K562 (cell line): ENCODE results near the gene HOXB4. TPM values are rescaled to one million over a fixed set of nuclear protein-coding genes. Genes with fewer than 3 reads are reported as not detected.

Source experiments
- ATAC-seq: fragments of 200-7000 bp; cut with Tn5 transposase; 3 replicates; pipeline ENCODE4 v1.9.1; 2020; ENCODE audit warnings: moderate library complexity
- BruUV-seq: library from RNA; stranded (reverse); fragments of 400-500 nt; replicated peaks from 2 replicates; lab custom pipeline; 2021; lab: Mats Ljungman, UMichigan
- CTCF ChIA-PET: fragments of 300-600 bp; formaldehyde crosslinking; extraction: SDS; loops from one replicate; lab custom pipeline; 2021; ENCODE audit warnings: low intra/inter-chr PET ratio; lab: Yijun Ruan, JAX
- POLR2A ChIA-PET: fragments of 300-600, 350-650 bp; sonication (Branson Sonifier 250); formaldehyde crosslinking; extraction: SDS; loops from one replicate; lab custom pipeline; 2021; ENCODE audit warnings: antibody characterized with exemption, inconsistent platforms; lab: Yijun Ruan, JAX
- DNase-seq, 4 experiments: peaks; one replicate each; pipeline versions ENCODE4 v3.0.0 to v3.0.0-alpha.2; 2011 to 2018; ENCODE audit warnings: low spot score in 3 of 4, mixed read lengths in 3 of 4; ENCODE audit errors: extremely low read depth in 1 of 4
- FAIRE-seq: peaks from 2 replicates; lab custom pipeline; 2011; peaks lifted over from hg19 to GRCh38; lab: Jason Lieb, UNC
- H2AFZ ChIP-seq: 2 replicates; pipeline ENCODE4 v1.6.0; 2011; ENCODE audit warnings: low read depth, low read length, control low read depth, inconsistent platforms
- H3K27ac ChIP-seq: fragments of 200-600 bp; 3 replicates; pipeline ENCODE4 v1.8.0; 2011; ENCODE audit warnings: low read depth, mild to moderate bottlenecking, control low read depth, inconsistent platforms, low read length, moderate library complexity, mixed read lengths; ENCODE audit errors: extremely low read depth
- H3K27me3 ChIP-seq, 2 experiments: fragments of 300-600 bp in 1 of 2; 2 replicates in 1 of 2; 3 replicates in 1 of 2; pipeline versions ENCODE4 v1.6.0 to v1.8.0; 2011; ENCODE audit warnings: inconsistent platforms in 2 of 2, low read length in 2 of 2, mild to moderate bottlenecking in 1 of 2, mixed read lengths in 1 of 2, moderate library complexity in 1 of 2; ENCODE audit not compliant: control insufficient read depth in 2 of 2, insufficient read depth in 2 of 2
- H3K36me3 ChIP-seq: fragments of 300-600 bp; 3 replicates; pipeline ENCODE4 v1.8.0; 2011; ENCODE audit warnings: mild to moderate bottlenecking, low read length, inconsistent platforms; ENCODE audit not compliant: control insufficient read depth, insufficient read depth
- H3K4me1 ChIP-seq, 2 experiments: fragments of 200-600 bp in 1 of 2; replicated peaks in 1 of 2; 2 replicates in 1 of 2; 3 replicates in 1 of 2; pipeline versions ENCODE4 v1.5.1 to v1.8.0; 2011; ENCODE audit warnings: inconsistent platforms in 2 of 2, low read length in 2 of 2, mild to moderate bottlenecking in 1 of 2, mixed read lengths in 1 of 2, moderate library complexity in 1 of 2; ENCODE audit not compliant: control insufficient read depth in 2 of 2, insufficient read depth in 2 of 2
- H3K4me2 ChIP-seq: 2 replicates; pipeline ENCODE4 v1.6.1; 2011; ENCODE audit warnings: low read length, control low read depth, inconsistent platforms, mixed read lengths; ENCODE audit not compliant: insufficient read depth
- H3K4me3 ChIP-seq: fragments of 200-600 bp; sonication (generic), shearing (Covaris generic); 2 replicates; pipeline ENCODE4 v1.5.1; 2016; ENCODE audit warnings: control low read depth, inconsistent platforms
- H3K79me2 ChIP-seq: fragments of 200-600 bp; 3 replicates; pipeline ENCODE4 v1.8.0; 2011; ENCODE audit warnings: low read length, inconsistent platforms; ENCODE audit not compliant: control insufficient read depth, insufficient read depth
- H3K9ac ChIP-seq, 2 experiments: 2 replicates each; pipeline versions ENCODE4 v1.6.0 to v1.6.1; 2011; ENCODE audit warnings: low read depth in 2 of 2, low read length in 2 of 2, control low read depth in 1 of 2, inconsistent platforms in 1 of 2, mild to moderate bottlenecking in 1 of 2, mixed read lengths in 1 of 2; ENCODE audit not compliant: insufficient read depth in 1 of 2
- H3K9me1 ChIP-seq: one replicate; pipeline ENCODE4 v1.6.0; 2011; ENCODE audit warnings: inconsistent platforms, mild to moderate bottlenecking, low read length, moderate library complexity; ENCODE audit not compliant: control insufficient read depth, insufficient read depth
- H3K9me3 ChIP-seq: replicated peaks from 2 replicates; pipeline ENCODE4 v1.5.1; 2011; ENCODE audit warnings: low read depth, low read length, inconsistent platforms; ENCODE audit not compliant: control insufficient read depth, insufficient read depth
- H4K20me1 ChIP-seq: replicated peaks from 2 replicates; pipeline ENCODE4 v1.6.1; 2011; ENCODE audit warnings: low read length, inconsistent platforms, mixed read lengths; ENCODE audit not compliant: control insufficient read depth, insufficient read depth
- BCL6 ChIP-seq: fragments of 250-450 bp; sonication (Bioruptor Pico); IDR thresholded peaks from 2 replicates; pipeline ENCODE4 v1.4.0; 2020
- GATAD2A ChIP-seq: fragments of 450-650 bp; IDR thresholded peaks from 2 replicates; pipeline ENCODE4 v1.6.1; 2017
- NFYB ChIP-seq: IDR thresholded peaks from 2 replicates; pipeline ENCODE4 v1.6.1; 2011; ENCODE audit warnings: mild to moderate bottlenecking, moderate library complexity; ENCODE audit not compliant: insufficient read length; ENCODE audit errors: extremely low read depth
- SLC30A9 ChIP-seq: fragments of 250-450 bp; sonication (Bioruptor Pico); IDR thresholded peaks from 2 replicates; pipeline ENCODE4 v1.8.0; 2022; ENCODE audit warnings: mild to moderate bottlenecking, moderate library complexity
- SMAD1 ChIP-seq: fragments of 150-350 bp; IDR thresholded peaks from 2 replicates; pipeline ENCODE4 v1.6.1; 2014; ENCODE audit warnings: low read length, low read depth; ENCODE audit not compliant: partially characterized antibody
- TCF7 ChIP-seq: sonication (generic); IDR thresholded peaks from 2 replicates; pipeline ENCODE4 v1.6.1; 2016; ENCODE audit warnings: antibody characterized with exemption, borderline replicate concordance
- TSC22D4 ChIP-seq: fragments of 450-650 bp; IDR thresholded peaks from 2 replicates; pipeline ENCODE4 v1.6.1; 2016; ENCODE audit warnings: missing genetic modification characterization, missing biosample characterization, control low read depth
- ZNF253 ChIP-seq: fragments of 250-450 bp; sonication (Bioruptor Pico); conservative IDR thresholded peaks from 2 replicates; pipeline ENCODE4 v1.6.1; 2021; ENCODE audit warnings: mild to moderate bottlenecking
- ZNF3 ChIP-seq: fragments of 250-450 bp; sonication (Bioruptor Pico); IDR thresholded peaks from 2 replicates; pipeline ENCODE4 v1.5.0; 2021; ENCODE audit warnings: mild to moderate bottlenecking, moderate library complexity
- ZNF507 ChIP-seq: conservative IDR thresholded peaks from 2 replicates; pipeline ENCODE4 v1.6.1; 2017; ENCODE audit warnings: missing genetic modification characterization, missing compliant biosample characterization
- ZNF75A ChIP-seq: fragments of 450-650 bp; formaldehyde crosslinking; IDR thresholded peaks from 2 replicates; pipeline ENCODE4 v1.4.0; 2020; ENCODE audit warnings: mild to moderate bottlenecking
- WGBS: fragments of 100-300 bp; shearing (Covaris generic); methylation state at CpG from one replicate; pipeline ENCODE4 v1.1.6; 2016; ENCODE audit warnings: low coverage, mixed read lengths; ENCODE audit not compliant: insufficient coverage; ENCODE audit errors: missing lambda C conversion rate; 5-methylcytosine and 5-hydroxymethylcytosine counted together
- in situ Hi-C: fragments of 300-500 bp; cut with MboI; formaldehyde crosslinking; loops from 4 replicates; pipeline ENCODE4 v1.15.0; 2018; ENCODE audit warnings: inconsistent platforms, mixed read lengths
- intact Hi-C: fragments of 100-400 bp; cut with micrococcal nuclease; formaldehyde crosslinking; loops from 2 replicates; pipeline ENCODE4 v1.14.2; 2022
- polyA plus RNA-seq, 8 experiments: library from polyadenylated mRNA; depleted of rRNA in 4 of 8; stranded (reverse) in 5 of 8; unstranded in 3 of 8; fragments of >200 nt; fragmentation: Nextera tagmentation in 2 of 8; fragmentation: Illumina TruSeq in 1 of 8; extraction: Ambion mirVana in 2 of 8; extraction: Trizol in 1 of 8; gene quantifications; 2 replicates each; pipeline versions ENCODE4 v1.2.1 to v1.2.3, GENCODE V29; 2011 to 2014; ENCODE audit warnings: inconsistent platforms in 1 of 8, missing spikeins in 1 of 8
- total RNA-seq, 7 experiments: library from RNA; depleted of rRNA in 6 of 7; stranded (reverse); fragments of >200 nt in 6 of 7; fragmentation: Illumina TruSeq in 2 of 7; extraction: Trizol in 2 of 7; gene quantifications; 2 replicates each; pipeline versions ENCODE4 v1.2.1 to v1.2.3, GENCODE V29; 2011 to 2021; ENCODE audit warnings: low replicate concordance in 1 of 7
- TF ChIP-seq, protein P1 (sequence below): IDR thresholded peaks from 2 replicates; pipeline ENCODE4 v1.6.1; 2011; ENCODE audit warnings: borderline replicate concordance, low read depth, mild to moderate bottlenecking, moderate library complexity, low read length; ENCODE audit not compliant: insufficient read depth, poor library complexity, severe bottlenecking
- TF ChIP-seq, protein P2 (sequence below), 2 experiments: fragments of 450-650 bp; IDR thresholded peaks; 2 replicates each; pipeline ENCODE4 v1.6.1; 2016
- TF ChIP-seq, protein P3 (sequence below): fragments of 250-450 bp; sonication (Bioruptor Pico); IDR thresholded peaks from 2 replicates; pipeline ENCODE4 v1.8.0; 2022; ENCODE audit warnings: inconsistent platforms
- TF ChIP-seq, protein P4 (sequence below): fragments of 450-650 bp; formaldehyde crosslinking; IDR thresholded peaks from 2 replicates; pipeline ENCODE4 v1.4.0; 2020; ENCODE audit warnings: mild to moderate bottlenecking, moderate library complexity

HOXB4 gene
- total and polyA plus RNA-seq, 9 of the 15 experiments (the other 6 are each of a cell fraction or from before 2014, with no cell fraction given) = 1.6 to 34.9 (median 14.9) TPM

DNA sequence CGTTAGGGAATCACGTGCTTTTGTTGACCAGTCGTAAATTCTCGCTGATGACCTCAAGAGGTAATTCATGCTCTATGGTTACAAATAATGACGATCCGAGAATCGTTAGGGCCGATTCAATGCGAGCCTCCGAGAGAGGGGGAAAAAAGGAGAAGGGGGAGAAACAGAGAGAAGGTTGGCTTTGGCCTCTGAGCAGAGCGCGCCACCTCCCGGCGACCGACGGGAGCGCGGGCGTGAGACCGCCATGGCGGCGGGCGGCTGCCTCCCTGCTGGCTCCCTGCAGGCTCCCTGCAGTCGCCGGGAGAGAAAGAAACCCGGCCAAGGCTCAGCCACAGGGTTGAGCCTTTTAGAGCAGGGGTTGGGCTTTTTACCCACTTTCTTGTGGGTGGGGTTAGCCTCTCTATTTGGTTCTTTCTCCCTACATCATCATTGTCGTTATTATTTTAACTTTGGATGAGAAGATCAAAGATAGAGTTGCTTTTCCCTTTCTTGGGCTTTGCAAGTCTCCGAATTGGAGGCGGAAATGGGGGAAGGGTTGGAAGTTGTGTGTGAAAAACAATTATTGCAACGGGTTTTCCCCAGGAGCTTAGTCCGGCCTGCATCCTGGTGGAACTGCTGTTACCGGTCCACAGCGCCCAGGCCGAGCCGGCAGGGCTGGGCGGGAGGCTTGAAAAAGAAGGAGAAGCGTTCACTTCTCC, 15.8 kb upstream of the HOXB4 start:
- POLR2A ChIA-PET = interaction anchor here (0.5 to 3.7 kb wide), 5 partner anchors 8 to 30 kb away, joined by 4 to 12 read pairs (median 4); no protein-coding TSS in a partner anchor
- intact Hi-C loops = no loop called here
- DNase-seq = peak; percentile 84 to 87 (median 86)
- BruUV-seq = no TSS peak
- Histone ChIP-seq H3K4me3 (no peak overlapping the region), H3K27ac (no peak overlapping the region), H3K9me1 (no peaks in the 10 kb centered on the region), H4K20me1 (no peaks in the 10 kb centered on the region), H2AFZ (peak overlapping the region; percentile 85), H3K4me2 (peak overlapping the region; percentile 29), H3K9me3 (no peaks in the 10 kb centered on the region), H3K9ac (no peak overlapping the region), H3K36me3 (no peaks in the 10 kb centered on the region; the same call in 2 of the 3 replicates), H3K27me3 (no peaks in the 10 kb centered on the region), H3K79me2 (peaks cover 5% of the 10 kb centered on the region; the same call in 1 of the 3 replicates), H3K4me1 (peaks cover 14 to 46% of the 10 kb centered on the region in 2 experiments; a peak in 4 of 5 replicates)
- in situ Hi-C loops = loop anchor here (5.0 kb wide), 1 partner anchor 257 kb away; no protein-coding TSS in a partner anchor
- peak; percentile 92 for ATAC-seq
- 34% methylated on average over 28 of the region's 37 CpGs for WGBS
- FAIRE-seq = peak; percentile 89
- CTCF ChIA-PET = interaction anchor here (0.6 to 2.8 kb wide), 13 partner anchors 25 to 379 kb away, joined by 3 to 19 read pairs (median 4); no protein-coding TSS in a partner anchor
- TF ChIP-seq, protein P1, sequence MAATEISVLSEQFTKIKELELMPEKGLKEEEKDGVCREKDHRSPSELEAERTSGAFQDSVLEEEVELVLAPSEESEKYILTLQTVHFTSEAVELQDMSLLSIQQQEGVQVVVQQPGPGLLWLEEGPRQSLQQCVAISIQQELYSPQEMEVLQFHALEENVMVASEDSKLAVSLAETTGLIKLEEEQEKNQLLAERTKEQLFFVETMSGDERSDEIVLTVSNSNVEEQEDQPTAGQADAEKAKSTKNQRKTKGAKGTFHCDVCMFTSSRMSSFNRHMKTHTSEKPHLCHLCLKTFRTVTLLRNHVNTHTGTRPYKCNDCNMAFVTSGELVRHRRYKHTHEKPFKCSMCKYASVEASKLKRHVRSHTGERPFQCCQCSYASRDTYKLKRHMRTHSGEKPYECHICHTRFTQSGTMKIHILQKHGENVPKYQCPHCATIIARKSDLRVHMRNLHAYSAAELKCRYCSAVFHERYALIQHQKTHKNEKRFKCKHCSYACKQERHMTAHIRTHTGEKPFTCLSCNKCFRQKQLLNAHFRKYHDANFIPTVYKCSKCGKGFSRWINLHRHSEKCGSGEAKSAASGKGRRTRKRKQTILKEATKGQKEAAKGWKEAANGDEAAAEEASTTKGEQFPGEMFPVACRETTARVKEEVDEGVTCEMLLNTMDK = peak; percentile 18
- TF ChIP-seq, protein P2, sequence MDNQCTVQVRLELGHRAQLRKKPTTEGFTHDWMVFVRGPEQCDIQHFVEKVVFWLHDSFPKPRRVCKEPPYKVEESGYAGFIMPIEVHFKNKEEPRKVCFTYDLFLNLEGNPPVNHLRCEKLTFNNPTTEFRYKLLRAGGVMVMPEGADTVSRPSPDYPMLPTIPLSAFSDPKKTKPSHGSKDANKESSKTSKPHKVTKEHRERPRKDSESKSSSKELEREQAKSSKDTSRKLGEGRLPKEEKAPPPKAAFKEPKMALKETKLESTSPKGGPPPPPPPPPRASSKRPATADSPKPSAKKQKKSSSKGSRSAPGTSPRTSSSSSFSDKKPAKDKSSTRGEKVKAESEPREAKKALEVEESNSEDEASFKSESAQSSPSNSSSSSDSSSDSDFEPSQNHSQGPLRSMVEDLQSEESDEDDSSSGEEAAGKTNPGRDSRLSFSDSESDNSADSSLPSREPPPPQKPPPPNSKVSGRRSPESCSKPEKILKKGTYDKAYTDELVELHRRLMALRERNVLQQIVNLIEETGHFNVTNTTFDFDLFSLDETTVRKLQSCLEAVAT (IDR thresholded peaks at IDR 0.05) = no peak
- no peak for TF ChIP-seq BCL6
- 0 out of 2 replicates have a peak, but pooled peaks have one; percentile 24 for TF ChIP-seq TCF7
- TF ChIP-seq GATAD2A = no peak
- no peak for TF ChIP-seq SMAD1
- TF ChIP-seq ZNF507 (tag) = no peak
- TF ChIP-seq, protein P3, sequence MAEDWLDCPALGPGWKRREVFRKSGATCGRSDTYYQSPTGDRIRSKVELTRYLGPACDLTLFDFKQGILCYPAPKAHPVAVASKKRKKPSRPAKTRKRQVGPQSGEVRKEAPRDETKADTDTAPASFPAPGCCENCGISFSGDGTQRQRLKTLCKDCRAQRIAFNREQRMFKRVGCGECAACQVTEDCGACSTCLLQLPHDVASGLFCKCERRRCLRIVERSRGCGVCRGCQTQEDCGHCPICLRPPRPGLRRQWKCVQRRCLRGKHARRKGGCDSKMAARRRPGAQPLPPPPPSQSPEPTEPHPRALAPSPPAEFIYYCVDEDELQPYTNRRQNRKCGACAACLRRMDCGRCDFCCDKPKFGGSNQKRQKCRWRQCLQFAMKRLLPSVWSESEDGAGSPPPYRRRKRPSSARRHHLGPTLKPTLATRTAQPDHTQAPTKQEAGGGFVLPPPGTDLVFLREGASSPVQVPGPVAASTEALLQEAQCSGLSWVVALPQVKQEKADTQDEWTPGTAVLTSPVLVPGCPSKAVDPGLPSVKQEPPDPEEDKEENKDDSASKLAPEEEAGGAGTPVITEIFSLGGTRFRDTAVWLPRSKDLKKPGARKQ (CRISPR knock-in tag) = no peak
- no peak for TF ChIP-seq ZNF3 (CRISPR knock-in tag)
- no peak for TF ChIP-seq ZNF253 (CRISPR knock-in tag)
- TF ChIP-seq TSC22D4 = no peak
- no peak for TF ChIP-seq ZNF75A (CRISPR knock-in tag)
- no peak for TF ChIP-seq NFYB
- TF ChIP-seq, protein P4, sequence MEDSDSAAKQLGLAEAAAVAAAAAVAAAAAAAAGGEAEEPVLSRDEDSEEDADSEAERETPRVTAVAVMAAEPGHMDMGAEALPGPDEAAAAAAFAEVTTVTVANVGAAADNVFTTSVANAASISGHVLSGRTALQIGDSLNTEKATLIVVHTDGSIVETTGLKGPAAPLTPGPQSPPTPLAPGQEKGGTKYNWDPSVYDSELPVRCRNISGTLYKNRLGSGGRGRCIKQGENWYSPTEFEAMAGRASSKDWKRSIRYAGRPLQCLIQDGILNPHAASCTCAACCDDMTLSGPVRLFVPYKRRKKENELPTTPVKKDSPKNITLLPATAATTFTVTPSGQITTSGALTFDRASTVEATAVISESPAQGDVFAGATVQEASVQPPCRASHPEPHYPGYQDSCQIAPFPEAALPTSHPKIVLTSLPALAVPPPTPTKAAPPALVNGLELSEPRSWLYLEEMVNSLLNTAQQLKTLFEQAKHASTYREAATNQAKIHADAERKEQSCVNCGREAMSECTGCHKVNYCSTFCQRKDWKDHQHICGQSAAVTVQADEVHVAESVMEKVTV (CRISPR knock-in tag) = peak; percentile 59; the same call in 1 of the 2 replicates
- no peak for TF ChIP-seq SLC30A9 (CRISPR knock-in tag)
